GM12801 (cell line): ENCODE results near the gene HLCS.

Experiments used
- TF ChIP-seq, protein P1 (sequence below): IDR thresholded peaks from one replicate; pipeline ENCODE4 v1.5.1; 2011; ENCODE audit warnings: control low read depth; ENCODE audit not compliant: insufficient read length; ENCODE audit errors: extremely low read depth

Gene HLCS

DNA sequence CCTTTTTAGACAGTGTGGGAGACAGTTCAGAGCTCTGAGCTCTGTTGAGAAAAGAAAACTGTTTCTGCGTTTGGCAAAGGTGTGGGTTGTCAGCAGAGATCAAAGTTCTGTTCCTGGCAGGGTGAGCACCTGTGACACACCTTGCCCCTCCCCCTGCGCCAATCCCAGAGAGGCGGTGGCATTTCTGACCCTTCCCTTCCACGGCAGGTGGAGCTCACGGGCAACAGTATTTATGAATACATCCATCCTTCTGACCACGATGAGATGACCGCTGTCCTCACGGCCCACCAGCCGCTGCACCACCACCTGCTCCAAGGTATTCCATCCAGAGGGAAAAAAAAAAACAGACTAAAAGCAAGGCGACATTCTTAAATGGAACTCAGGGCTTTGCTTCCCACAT, 246.9 kb downstream of the HLCS start:
- TF ChIP-seq, protein P1, sequence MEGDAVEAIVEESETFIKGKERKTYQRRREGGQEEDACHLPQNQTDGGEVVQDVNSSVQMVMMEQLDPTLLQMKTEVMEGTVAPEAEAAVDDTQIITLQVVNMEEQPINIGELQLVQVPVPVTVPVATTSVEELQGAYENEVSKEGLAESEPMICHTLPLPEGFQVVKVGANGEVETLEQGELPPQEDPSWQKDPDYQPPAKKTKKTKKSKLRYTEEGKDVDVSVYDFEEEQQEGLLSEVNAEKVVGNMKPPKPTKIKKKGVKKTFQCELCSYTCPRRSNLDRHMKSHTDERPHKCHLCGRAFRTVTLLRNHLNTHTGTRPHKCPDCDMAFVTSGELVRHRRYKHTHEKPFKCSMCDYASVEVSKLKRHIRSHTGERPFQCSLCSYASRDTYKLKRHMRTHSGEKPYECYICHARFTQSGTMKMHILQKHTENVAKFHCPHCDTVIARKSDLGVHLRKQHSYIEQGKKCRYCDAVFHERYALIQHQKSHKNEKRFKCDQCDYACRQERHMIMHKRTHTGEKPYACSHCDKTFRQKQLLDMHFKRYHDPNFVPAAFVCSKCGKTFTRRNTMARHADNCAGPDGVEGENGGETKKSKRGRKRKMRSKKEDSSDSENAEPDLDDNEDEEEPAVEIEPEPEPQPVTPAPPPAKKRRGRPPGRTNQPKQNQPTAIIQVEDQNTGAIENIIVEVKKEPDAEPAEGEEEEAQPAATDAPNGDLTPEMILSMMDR, result no peak

DNA sequence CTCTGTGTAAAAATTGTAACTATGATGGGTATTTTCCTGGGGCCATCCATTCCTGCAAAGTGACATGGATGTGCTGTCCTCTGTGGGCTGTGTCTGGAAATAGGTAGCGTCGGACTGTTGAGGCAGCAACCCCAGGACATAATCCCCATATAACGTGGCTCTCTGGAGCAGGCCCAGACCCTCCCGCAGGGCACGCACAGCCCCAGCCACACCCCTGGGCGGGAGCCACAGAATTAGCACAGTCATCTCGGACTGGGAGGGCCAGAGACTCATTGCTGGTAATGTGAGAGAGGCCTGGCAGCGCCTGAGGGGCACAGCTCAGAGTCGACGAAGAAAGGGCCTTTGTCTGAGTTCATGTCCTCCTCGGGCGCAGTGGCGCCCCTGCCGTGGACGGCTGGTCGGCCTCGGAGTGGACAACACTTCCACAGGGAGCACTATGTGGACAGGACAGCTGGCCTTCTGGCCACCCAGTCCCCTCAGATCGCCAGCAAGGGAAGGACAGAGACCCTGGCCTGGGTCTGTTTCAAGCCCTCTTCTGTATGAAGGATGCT, 247.4 kb downstream of the HLCS start:
- TF ChIP-seq, protein P1, result no peak

DNA sequence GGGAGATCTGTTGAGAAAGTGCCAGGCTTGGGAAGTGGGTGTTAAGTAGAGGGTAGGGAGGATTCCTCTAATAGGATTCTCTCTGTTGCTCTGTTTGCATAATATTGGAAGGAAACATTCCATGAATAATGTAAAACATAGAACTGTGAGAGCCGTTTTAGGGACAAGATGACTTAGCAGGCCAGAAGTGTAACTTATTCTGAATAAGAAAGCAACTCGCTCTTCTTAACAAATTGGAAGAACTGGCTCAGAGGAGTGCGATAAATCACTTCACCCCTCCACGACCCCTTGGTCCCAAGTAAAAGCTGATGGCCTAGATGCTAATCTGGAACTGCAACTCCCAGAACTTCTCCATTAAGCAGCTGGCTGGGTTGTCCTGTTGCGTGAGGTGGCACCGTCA, 248.5 kb downstream of the HLCS start:
- TF ChIP-seq, protein P1, result no peak

DNA sequence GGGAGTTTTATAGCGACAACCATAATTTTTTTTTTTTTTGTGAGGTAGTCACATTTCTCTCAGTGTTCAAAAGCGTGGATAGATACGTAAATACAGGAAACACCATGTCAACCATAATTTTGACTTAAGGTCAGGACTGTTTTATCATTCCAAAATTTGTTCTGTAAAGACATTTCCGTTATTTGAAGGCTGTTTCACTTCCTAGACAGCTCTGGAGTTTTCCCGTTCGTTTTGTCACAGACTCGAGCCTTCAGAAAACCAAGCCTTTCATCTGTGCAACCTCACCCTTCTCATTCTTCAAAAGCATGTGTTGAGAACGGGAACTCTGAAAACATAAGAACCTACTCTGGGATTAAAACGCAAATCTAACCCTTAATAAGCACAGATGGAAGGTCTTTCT, 249.6 kb downstream of the HLCS start:
- TF ChIP-seq, protein P1, result no peak

DNA sequence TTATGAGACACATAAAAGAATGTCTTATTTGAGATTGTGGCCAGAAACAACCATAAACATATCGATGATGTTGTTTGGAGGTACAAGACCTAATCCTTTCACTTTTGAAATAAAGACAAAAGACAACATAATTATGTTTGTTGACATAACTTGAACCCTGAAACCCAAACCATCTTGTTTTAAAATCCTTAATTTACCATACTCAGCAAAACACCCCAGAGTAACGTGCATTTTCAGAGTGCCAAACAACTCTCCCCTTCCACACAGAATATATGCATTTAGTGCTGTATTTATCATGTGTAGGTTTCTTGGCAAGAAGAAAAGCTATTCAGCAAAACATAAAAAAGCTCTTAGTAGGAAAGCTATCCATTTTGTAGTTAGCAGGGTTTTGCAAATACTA, 250.1 kb downstream of the HLCS start:
- TF ChIP-seq, protein P1, result no peak

DNA sequence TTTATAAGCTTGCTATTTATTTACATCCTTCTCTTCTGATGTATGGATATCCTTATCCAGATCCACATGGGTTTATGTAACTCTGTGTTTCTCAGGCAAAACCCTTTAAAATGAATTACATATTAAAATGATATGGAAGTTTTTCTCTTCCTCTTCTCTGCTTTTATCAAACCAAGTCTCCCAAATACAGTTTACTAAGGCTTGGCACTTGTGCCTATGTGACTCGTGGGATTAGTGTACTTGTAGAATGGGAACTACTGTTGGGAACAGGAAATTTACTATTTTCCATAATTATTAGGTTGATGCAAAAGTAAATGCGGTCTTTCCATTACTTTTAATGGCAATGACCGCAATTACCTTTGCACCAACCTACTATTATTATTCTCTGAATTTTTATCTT, 252.7 kb downstream of the HLCS start:
- TF ChIP-seq, protein P1, result no peak

DNA sequence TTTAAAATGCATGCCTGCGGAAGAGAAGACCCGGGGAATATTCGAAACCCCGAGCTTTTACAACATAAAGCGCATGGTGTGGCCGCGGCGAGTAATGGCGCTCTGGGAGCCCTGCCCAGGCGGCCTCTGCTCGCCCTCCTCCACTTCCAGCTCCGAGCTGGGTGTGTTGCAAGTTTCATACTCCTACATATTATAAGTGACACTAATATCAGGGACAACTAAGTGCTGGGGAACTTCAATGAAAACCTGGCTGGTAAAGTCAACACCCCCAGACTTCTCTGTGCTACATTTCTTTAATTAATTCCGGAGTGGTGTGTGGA, 255.8 kb downstream of the HLCS start:
- TF ChIP-seq, protein P1, result no peak
